K562 (cell line): ENCODE data around the gene GALK2. TPM values are rescaled to one million over a fixed set of nuclear protein-coding genes. Genes with fewer than 3 reads are reported as not detected.
"Not testable (repeated sequence)": the region's sequence is repeated elsewhere in the genome, so short reads cannot be mapped to it uniquely, and the experiment has no call there.

Source experiments
- ATAC-seq: fragments of 200-7000 bp; cut with Tn5 transposase; 3 replicates; pipeline ENCODE4 v1.9.1; 2020; ENCODE audit warnings: moderate library complexity
- BruUV-seq: library from RNA; stranded (reverse); fragments of 400-500 nt; replicated peaks from 2 replicates; lab custom pipeline; 2021; lab: Mats Ljungman, UMichigan
- CTCF ChIA-PET: fragments of 300-600 bp; formaldehyde crosslinking; extraction: SDS; loops from one replicate; lab custom pipeline; 2021; ENCODE audit warnings: low intra/inter-chr PET ratio; lab: Yijun Ruan, JAX
- POLR2A ChIA-PET: fragments of 300-600, 350-650 bp; sonication (Branson Sonifier 250); formaldehyde crosslinking; extraction: SDS; loops from one replicate; lab custom pipeline; 2021; ENCODE audit warnings: antibody characterized with exemption, inconsistent platforms; lab: Yijun Ruan, JAX
- DNase-seq, 4 experiments: peaks; one replicate each; pipeline versions ENCODE4 v3.0.0 to v3.0.0-alpha.2; 2011 to 2018; ENCODE audit warnings: low spot score in 3 of 4, mixed read lengths in 3 of 4; ENCODE audit errors: extremely low read depth in 1 of 4
- FAIRE-seq: peaks from 2 replicates; lab custom pipeline; 2011; peaks lifted over from hg19 to GRCh38; lab: Jason Lieb, UNC
- H2AFZ ChIP-seq: 2 replicates; pipeline ENCODE4 v1.6.0; 2011; ENCODE audit warnings: low read depth, low read length, control low read depth, inconsistent platforms
- H3K27ac ChIP-seq: fragments of 200-600 bp; 3 replicates; pipeline ENCODE4 v1.8.0; 2011; ENCODE audit warnings: low read depth, mild to moderate bottlenecking, control low read depth, inconsistent platforms, low read length, moderate library complexity, mixed read lengths; ENCODE audit errors: extremely low read depth
- H3K27me3 ChIP-seq, 2 experiments: fragments of 300-600 bp in 1 of 2; 2 replicates in 1 of 2; 3 replicates in 1 of 2; pipeline versions ENCODE4 v1.6.0 to v1.8.0; 2011; ENCODE audit warnings: inconsistent platforms in 2 of 2, low read length in 2 of 2, mild to moderate bottlenecking in 1 of 2, mixed read lengths in 1 of 2, moderate library complexity in 1 of 2; ENCODE audit not compliant: control insufficient read depth in 2 of 2, insufficient read depth in 2 of 2
- H3K36me3 ChIP-seq: fragments of 300-600 bp; 3 replicates; pipeline ENCODE4 v1.8.0; 2011; ENCODE audit warnings: mild to moderate bottlenecking, low read length, inconsistent platforms; ENCODE audit not compliant: control insufficient read depth, insufficient read depth
- H3K4me1 ChIP-seq, 2 experiments: fragments of 200-600 bp in 1 of 2; replicated peaks in 1 of 2; 2 replicates in 1 of 2; 3 replicates in 1 of 2; pipeline versions ENCODE4 v1.5.1 to v1.8.0; 2011; ENCODE audit warnings: inconsistent platforms in 2 of 2, low read length in 2 of 2, mild to moderate bottlenecking in 1 of 2, mixed read lengths in 1 of 2, moderate library complexity in 1 of 2; ENCODE audit not compliant: control insufficient read depth in 2 of 2, insufficient read depth in 2 of 2
- H3K4me2 ChIP-seq: 2 replicates; pipeline ENCODE4 v1.6.1; 2011; ENCODE audit warnings: low read length, control low read depth, inconsistent platforms, mixed read lengths; ENCODE audit not compliant: insufficient read depth
- H3K4me3 ChIP-seq: fragments of 200-600 bp; sonication (generic), shearing (Covaris generic); 2 replicates; pipeline ENCODE4 v1.5.1; 2016; ENCODE audit warnings: control low read depth, inconsistent platforms
- H3K79me2 ChIP-seq: fragments of 200-600 bp; 3 replicates; pipeline ENCODE4 v1.8.0; 2011; ENCODE audit warnings: low read length, inconsistent platforms; ENCODE audit not compliant: control insufficient read depth, insufficient read depth
- H3K9ac ChIP-seq, 2 experiments: 2 replicates each; pipeline versions ENCODE4 v1.6.0 to v1.6.1; 2011; ENCODE audit warnings: low read depth in 2 of 2, low read length in 2 of 2, control low read depth in 1 of 2, inconsistent platforms in 1 of 2, mild to moderate bottlenecking in 1 of 2, mixed read lengths in 1 of 2; ENCODE audit not compliant: insufficient read depth in 1 of 2
- H3K9me1 ChIP-seq: one replicate; pipeline ENCODE4 v1.6.0; 2011; ENCODE audit warnings: inconsistent platforms, mild to moderate bottlenecking, low read length, moderate library complexity; ENCODE audit not compliant: control insufficient read depth, insufficient read depth
- H3K9me3 ChIP-seq: replicated peaks from 2 replicates; pipeline ENCODE4 v1.5.1; 2011; ENCODE audit warnings: low read depth, low read length, inconsistent platforms; ENCODE audit not compliant: control insufficient read depth, insufficient read depth
- H4K20me1 ChIP-seq: replicated peaks from 2 replicates; pipeline ENCODE4 v1.6.1; 2011; ENCODE audit warnings: low read length, inconsistent platforms, mixed read lengths; ENCODE audit not compliant: control insufficient read depth, insufficient read depth
- MBD2 ChIP-seq: sonication (generic); IDR thresholded peaks from 2 replicates; pipeline ENCODE4 v1.6.1; 2016; ENCODE audit warnings: low read depth, borderline replicate concordance
- RAD51 ChIP-seq: fragments of 450-650 bp; IDR thresholded peaks from 2 replicates; pipeline ENCODE4 v1.7.1; 2016; ENCODE audit warnings: low read depth, mild to moderate bottlenecking, borderline replicate concordance
- ZZZ3 ChIP-seq: fragments of 450-650 bp; IDR thresholded peaks from 2 replicates; pipeline ENCODE4 v1.6.1; 2016; ENCODE audit warnings: antibody characterized with exemption, mild to moderate bottlenecking, moderate library complexity
- WGBS: fragments of 100-300 bp; shearing (Covaris generic); methylation state at CpG from one replicate; pipeline ENCODE4 v1.1.6; 2016; ENCODE audit warnings: low coverage, mixed read lengths; ENCODE audit not compliant: insufficient coverage; ENCODE audit errors: missing lambda C conversion rate; 5-methylcytosine and 5-hydroxymethylcytosine counted together
- in situ Hi-C: fragments of 300-500 bp; cut with MboI; formaldehyde crosslinking; loops from 4 replicates; pipeline ENCODE4 v1.15.0; 2018; ENCODE audit warnings: inconsistent platforms, mixed read lengths
- intact Hi-C: fragments of 100-400 bp; cut with micrococcal nuclease; formaldehyde crosslinking; loops from 2 replicates; pipeline ENCODE4 v1.14.2; 2022
- polyA plus RNA-seq, 8 experiments: library from polyadenylated mRNA; depleted of rRNA in 4 of 8; stranded (reverse) in 5 of 8; unstranded in 3 of 8; fragments of >200 nt; fragmentation: Nextera tagmentation in 2 of 8; fragmentation: Illumina TruSeq in 1 of 8; extraction: Ambion mirVana in 2 of 8; extraction: Trizol in 1 of 8; gene quantifications; 2 replicates each; pipeline versions ENCODE4 v1.2.1 to v1.2.3, GENCODE V29; 2011 to 2014; ENCODE audit warnings: inconsistent platforms in 1 of 8, missing spikeins in 1 of 8
- total RNA-seq, 7 experiments: library from RNA; depleted of rRNA in 6 of 7; stranded (reverse); fragments of >200 nt in 6 of 7; fragmentation: Illumina TruSeq in 2 of 7; extraction: Trizol in 2 of 7; gene quantifications; 2 replicates each; pipeline versions ENCODE4 v1.2.1 to v1.2.3, GENCODE V29; 2011 to 2021; ENCODE audit warnings: low replicate concordance in 1 of 7

Gene GALK2
- total and polyA plus RNA-seq, 9 of the 15 experiments (the other 6 are each of a cell fraction or from before 2014, with no cell fraction given): 32.8 to 82.0 (median 54.4) TPM

GRCh38 chr15:49255966-49256759 lies 86.1 kb downstream of the GALK2 start:
- no peaks in the 10 kb centered on the region for H3K9me3 ChIP-seq
- H2AFZ ChIP-seq: no peak overlapping the region
- ATAC-seq (no peak), FAIRE-seq (no peak), DNase-seq (no peak)
- no peaks in the 10 kb centered on the region for H3K9me1 ChIP-seq
- H3K9ac ChIP-seq: no peak overlapping the region
- no peaks in the 10 kb centered on the region for H3K27me3 ChIP-seq
- 82% methylated on average over 6 of the region's 6 CpGs for WGBS
- TF ChIP-seq MBD2: no peak
- TF ChIP-seq ZZZ3: no peak
- TF ChIP-seq RAD51: no peak
- intact Hi-C loops (no loop called here), in situ Hi-C loops (no loop called here)
- peaks cover 16% of the 10 kb centered on the region for H3K36me3 ChIP-seq
- ChIA-PET POLR2A (no interaction called here), CTCF (no interaction called here)
- H3K4me1 ChIP-seq: no peaks in the 10 kb centered on the region
- H3K4me2 ChIP-seq: no peak overlapping the region
- H3K4me3 ChIP-seq: no peak overlapping the region
- no peaks in the 10 kb centered on the region for H4K20me1 ChIP-seq
- H3K27ac ChIP-seq: no peak overlapping the region
- BruUV-seq: no TSS peak
- no peaks in the 10 kb centered on the region for H3K79me2 ChIP-seq

GRCh38 chr15:49265117-49265516 lies 95.1 kb downstream of the GALK2 start:
- DNase-seq, H3K27ac ChIP-seq, H3K36me3 ChIP-seq, H3K79me2 ChIP-seq, H3K4me3 ChIP-seq, ATAC-seq, CTCF ChIA-PET, FAIRE-seq, POLR2A ChIA-PET, H4K20me1 ChIP-seq, H3K4me2 ChIP-seq, H3K4me1 ChIP-seq, H3K9me3 ChIP-seq, in situ Hi-C loops, H3K9me1 ChIP-seq, H3K9ac ChIP-seq, intact Hi-C loops, H2AFZ ChIP-seq, BruUV-seq, H3K27me3 ChIP-seq: not testable (repeated sequence)
- 94% methylated on average over 7 of the region's 12 CpGs for WGBS
